HCT116 (cell line): ENCODE results near the gene MUSK. TPM values are rescaled to one million over a fixed set of nuclear protein-coding genes. Genes with fewer than 3 reads are reported as not detected.
"Not testable (repeated sequence)": the region's sequence is repeated elsewhere in the genome, so short reads cannot be mapped to it uniquely, and the experiment has no call there.

Source experiments
- ATAC-seq: fragments of 200-7000 bp; cut with Tn5 transposase; 2 replicates; pipeline ENCODE4 v1.9.1; 2020; ENCODE audit warnings: mild to moderate bottlenecking, moderate library complexity
- BruUV-seq: library from RNA; stranded (reverse); fragments of 400-500 nt; replicated peaks from 2 replicates; lab custom pipeline; 2021; lab: Mats Ljungman, UMichigan
- CTCF ChIA-PET: fragments of 300-600 bp; sonication (Branson Sonifier 250); formaldehyde crosslinking; loops from one replicate; lab custom pipeline; 2021; ENCODE audit warnings: antibody characterized with exemption; lab: Charles Lee
- POLR2A ChIA-PET: fragments of 300-600, 350-600 bp; sonication (Branson Sonifier 250); formaldehyde crosslinking; loops from one replicate; lab custom pipeline; 2021; ENCODE audit warnings: antibody characterized with exemption; lab: Charles Lee
- RAD21 ChIA-PET, 2 experiments: fragments of 300-600 bp; sonication (Branson Sonifier 250); formaldehyde crosslinking; loops; one replicate each; lab custom pipeline; 2023; ENCODE audit warnings: low total read pairs in 2 of 2; ENCODE audit not compliant: uncharacterized antibody in 2 of 2, unreplicated experiment in 2 of 2, low non-redundant PET in 1 of 2; lab: Charles Lee
- DNase-seq: peaks from one replicate; pipeline ENCODE4 v3.0.0-alpha.2; 2010; ENCODE audit warnings: low read depth, low spot score
- H2AFZ ChIP-seq: fragments of 200-600 bp; shearing (Covaris generic), sonication (generic); 2 replicates; pipeline ENCODE4 v1.6.1; 2017; ENCODE audit warnings: low read depth, mixed run types, mixed read lengths, antibody characterized with exemption, low read length; ENCODE audit not compliant: poor library complexity, severe bottlenecking
- H3K27ac ChIP-seq: 2 replicates; pipeline ENCODE4 v1.5.1; 2012; ENCODE audit warnings: low read depth, low read length
- H3K27me3 ChIP-seq: fragments of 200-600 bp; sonication (generic); 2 replicates; pipeline ENCODE4 v1.6.1; 2016; ENCODE audit warnings: mixed run types, low read length, mixed read lengths; ENCODE audit not compliant: insufficient read depth
- H3K36me3 ChIP-seq, 2 experiments: fragments of 200-500 bp in 1 of 2; fragments of 200-600 bp in 1 of 2; sonication (Bioruptor generic) in 1 of 2; sonication (generic) in 1 of 2; 2 replicates each; pipeline versions ENCODE4 v1.5.1 to v1.6.1; 2014 to 2016; ENCODE audit warnings: low read length in 2 of 2, inconsistent platforms in 1 of 2, mixed read lengths in 1 of 2, mixed run types in 1 of 2; ENCODE audit not compliant: insufficient read depth in 2 of 2, control insufficient read depth in 1 of 2
- H3K4me1 ChIP-seq, 2 experiments: fragments of 200-600 bp in 1 of 2; sonication (generic) in 1 of 2; 2 replicates each; pipeline versions ENCODE4 v1.5.1 to v1.6.1; 2012 to 2017; ENCODE audit warnings: low read length in 2 of 2, inconsistent platforms in 1 of 2, mild to moderate bottlenecking in 1 of 2, mixed read lengths in 1 of 2, mixed run types in 1 of 2, moderate library complexity in 1 of 2; ENCODE audit not compliant: insufficient read depth in 2 of 2, control insufficient read depth in 1 of 2
- H3K4me2 ChIP-seq: fragments of 200-600 bp; sonication (generic); 2 replicates; pipeline ENCODE4 v1.6.1; 2017; ENCODE audit warnings: mixed run types, low read length, mixed read lengths
- H3K4me3 ChIP-seq, 2 experiments: fragments of 200-600 bp in 1 of 2; sonication (generic) in 1 of 2; replicated peaks in 1 of 2; 2 replicates each; pipeline ENCODE4 v1.5.1; 2011 to 2016; ENCODE audit warnings: low read length in 2 of 2, control low read depth in 1 of 2, low read depth in 1 of 2, mild to moderate bottlenecking in 1 of 2, mixed read lengths in 1 of 2, mixed run types in 1 of 2
- H3K79me2 ChIP-seq: fragments of 200-600 bp; sonication (generic); 2 replicates; pipeline ENCODE4 v1.6.1; 2017; ENCODE audit warnings: mild to moderate bottlenecking, mixed run types, low read length, moderate library complexity, mixed read lengths; ENCODE audit not compliant: insufficient read depth
- H3K9ac ChIP-seq: fragments of 200-600 bp; sonication (generic); 2 replicates; pipeline ENCODE4 v1.6.1; 2016; ENCODE audit warnings: low read length, mixed read lengths
- H3K9me2 ChIP-seq: fragments of 200-600 bp; sonication (generic), shearing (Covaris generic); 2 replicates; pipeline ENCODE4 v1.6.1; 2017; ENCODE audit warnings: mixed run types, mild to moderate bottlenecking, moderate library complexity; ENCODE audit not compliant: insufficient read depth
- H3K9me3 ChIP-seq, 2 experiments: fragments of 200-500 bp in 1 of 2; fragments of 200-600 bp in 1 of 2; sonication (Bioruptor generic) in 1 of 2; sonication (generic) in 1 of 2; 2 replicates each; pipeline ENCODE4 v1.6.1; 2014 to 2017; ENCODE audit warnings: low read length in 2 of 2, mixed read lengths in 2 of 2, inconsistent platforms in 1 of 2, low read depth in 1 of 2, mild to moderate bottlenecking in 1 of 2, mixed run types in 1 of 2, moderate library complexity in 1 of 2; ENCODE audit not compliant: control insufficient read depth in 1 of 2, insufficient read depth in 1 of 2
- H4K20me1 ChIP-seq: fragments of 200-600 bp; sonication (generic), shearing (Covaris generic); 2 replicates; pipeline ENCODE4 v1.6.1; 2017; ENCODE audit warnings: mixed run types, mild to moderate bottlenecking, moderate library complexity; ENCODE audit not compliant: insufficient read depth
- CBX3 ChIP-seq: IDR thresholded peaks from 2 replicates; pipeline ENCODE4 v1.6.1; 2012; ENCODE audit warnings: low read depth
- SIN3A ChIP-seq: IDR thresholded peaks from 2 replicates; pipeline ENCODE4 v1.6.1; 2012; ENCODE audit warnings: low read depth
- intact Hi-C: fragments of 100-400 bp; cut with micrococcal nuclease; formaldehyde crosslinking; loops from 2 replicates; pipeline ENCODE4 v1.10.0; 2022
- total RNA-seq: library from RNA; stranded (reverse); gene quantifications from one replicate; pipeline ENCODE4 v1.2.1, GENCODE V29; 2021; ENCODE audit not compliant: unreplicated experiment

MUSK gene
- total RNA-seq, 1 experiment from 2014 or later, result not detected

- ATAC-seq, result peak; percentile 36
- H3K9me2 ChIP-seq, result no peaks in the 10 kb centered on the region
- CTCF ChIA-PET, result no interaction called here
- peak overlapping the region; percentile 98 for H2AFZ ChIP-seq
- POLR2A ChIA-PET, result no interaction called here
- H3K36me3 ChIP-seq, result no peaks in the 10 kb centered on the region
- peak overlapping the region; percentile 14; the same call in 1 of the 2 replicates for H3K4me2 ChIP-seq
- RAD21 ChIA-PET, result no interaction called here
- BruUV-seq, result no TSS peak
- peak; percentile 15; the same call in 1 of the 2 replicates for TF ChIP-seq CBX3
- no peak for TF ChIP-seq SIN3A
- intact Hi-C loops, result no loop called here
- H3K27me3 ChIP-seq, result no peaks in the 10 kb centered on the region
- H3K4me3 ChIP-seq, result no peak overlapping the region
- peaks cover 0 to 15% of the 10 kb centered on the region in 2 experiments; a peak in 3 of 4 replicates for H3K4me1 ChIP-seq
- H3K9me3 ChIP-seq, result no peaks in the 10 kb centered on the region
- H3K9ac ChIP-seq, result no peak overlapping the region
- DNase-seq, result no peak
- no peaks in the 10 kb centered on the region for H3K79me2 ChIP-seq
- H3K27ac ChIP-seq, result no peak overlapping the region
- no peaks in the 10 kb centered on the region for H4K20me1 ChIP-seq
Observed at GRCh38 chr9:110691002-110691549, 22.5 kb downstream of the MUSK start.

GRCh38 chr9:110695846-110696245 is 27.3 kb downstream of the MUSK start:
- peak overlapping the region; percentile 56 for H3K4me2 ChIP-seq
- CTCF ChIA-PET, H4K20me1 ChIP-seq, H3K36me3 ChIP-seq, POLR2A ChIA-PET, H3K9me3 ChIP-seq: not testable (repeated sequence)
- TF ChIP-seq CBX3, result 0 out of 2 replicates have a peak, but pooled peaks have one; percentile 19
- TF ChIP-seq, all 23 proteins: peak for 1; not testable (repeated sequence) for 22
- H3K9me2 ChIP-seq, H3K9ac ChIP-seq, H3K4me3 ChIP-seq, H3K79me2 ChIP-seq, H3K27ac ChIP-seq, DNase-seq, BruUV-seq, H3K27me3 ChIP-seq, intact Hi-C loops, RAD21 ChIA-PET: not testable (repeated sequence)
- H2AFZ ChIP-seq, result peak overlapping the region; percentile 4
- ATAC-seq, result peak; percentile 64
- H3K4me1 ChIP-seq, result peaks cover 2 to 16% of the 10 kb centered on the region in 2 experiments; a peak in 3 of 4 replicates
